Neutrophil (primary cell): ENCODE measurements around the gene SERPINB6.

ENCODE experiments used
- H3K27ac ChIP-seq: fragments of 200-600 bp; sonication (generic); 2 replicates; pipeline ENCODE4 v1.5.1; 2016; ENCODE audit warnings: mild to moderate bottlenecking, moderate library complexity
- H3K27me3 ChIP-seq: fragments of 200-600 bp; sonication (generic); 2 replicates; pipeline ENCODE4 v1.6.0; 2016; ENCODE audit warnings: mild to moderate bottlenecking
- H3K36me3 ChIP-seq: fragments of 200-600 bp; sonication (generic); 2 replicates; pipeline ENCODE4 v1.5.1; 2017
- H3K4me1 ChIP-seq, 2 experiments: fragments of 200-600 bp in 1 of 2; sonication (generic) in 1 of 2; 1 replicate in 1 of 2; 2 replicates in 1 of 2; pipeline versions ENCODE4 v1.5.1 to v1.6.1; 2013 to 2016; ENCODE audit warnings: low read depth in 1 of 2, low read length in 1 of 2, mild to moderate bottlenecking in 1 of 2, moderate library complexity in 1 of 2; ENCODE audit not compliant: control insufficient read depth in 1 of 2, insufficient read depth in 1 of 2
- H3K4me3 ChIP-seq, 2 experiments: fragments of 200-600 bp in 1 of 2; sonication (generic) in 1 of 2; 1 replicate in 1 of 2; 2 replicates in 1 of 2; pipeline ENCODE4 v1.5.1; 2013 to 2016; ENCODE audit warnings: low read depth in 1 of 2, low read length in 1 of 2, mild to moderate bottlenecking in 1 of 2, moderate library complexity in 1 of 2
- H3K9me3 ChIP-seq: fragments of 200-600 bp; sonication (generic); 2 replicates; pipeline ENCODE4 v1.5.1; 2016
- CTCF ChIP-seq: fragments of 200-600 bp; sonication (generic); IDR thresholded peaks from 2 replicates; pipeline ENCODE4 v1.5.1; 2016; ENCODE audit warnings: antibody characterized with exemption

SERPINB6 gene

GRCh38 chr6:2966347-2966746, 5.0 kb downstream of the SERPINB6 start:
- no peaks in the 10 kb centered on the region for H3K27me3 ChIP-seq
- H3K4me1 ChIP-seq, result peaks cover 19 to 21% of the 10 kb centered on the region in 2 experiments
- H3K27ac ChIP-seq, result no peak overlapping the region
- no peaks in the 10 kb centered on the region for H3K9me3 ChIP-seq
- no peaks in the 10 kb centered on the region for H3K36me3 ChIP-seq
- no peak for TF ChIP-seq CTCF
- no peak overlapping the region for H3K4me3 ChIP-seq

GRCh38 chr6:2964793-2965505, 6.4 kb downstream of the SERPINB6 start:
- no peaks in the 10 kb centered on the region for H3K9me3 ChIP-seq
- H3K27me3 ChIP-seq, result no peaks in the 10 kb centered on the region
- H3K4me1 ChIP-seq, result peaks cover 11 to 13% of the 10 kb centered on the region in 2 experiments
- H3K36me3 ChIP-seq, result no peaks in the 10 kb centered on the region
- H3K4me3 ChIP-seq, result no peak overlapping the region
- no peak for TF ChIP-seq CTCF
- no peak overlapping the region for H3K27ac ChIP-seq

GRCh38 chr6:2963756-2964155, 7.6 kb downstream of the SERPINB6 start:
- Histone ChIP-seq H3K27me3 (no peaks in the 10 kb centered on the region), H3K4me3 (no peak overlapping the region), H3K9me3 (no peaks in the 10 kb centered on the region), H3K27ac (no peak overlapping the region), H3K36me3 (no peaks in the 10 kb centered on the region), H3K4me1 (peaks cover 11% of the 10 kb centered on the region in 2 experiments)
- TF ChIP-seq CTCF, result no peak

- no peak for TF ChIP-seq CTCF
- no peaks in the 10 kb centered on the region for H3K27me3 ChIP-seq
- H3K4me3 ChIP-seq, result no peak overlapping the region
- peak overlapping the region; percentile 0 for H3K27ac ChIP-seq
- H3K4me1 ChIP-seq, result peaks cover 22% of the 10 kb centered on the region in 2 experiments
- no peaks in the 10 kb centered on the region for H3K9me3 ChIP-seq
- no peaks in the 10 kb centered on the region for H3K36me3 ChIP-seq
Observed at GRCh38 chr6:2962636-2963035, 8.7 kb downstream of the SERPINB6 start.

GRCh38 chr6:2962004-2962403, 9.4 kb downstream of the SERPINB6 start:
- Histone ChIP-seq H3K9me3 (no peaks in the 10 kb centered on the region), H3K36me3 (no peaks in the 10 kb centered on the region), H3K27me3 (no peaks in the 10 kb centered on the region), H3K4me1 (peaks cover 22% of the 10 kb centered on the region in 2 experiments), H3K27ac (peak overlapping the region; percentile 0), H3K4me3 (no peak overlapping the region)
- no peak for TF ChIP-seq CTCF
